Hypothalamus (tissue), 51 donors: ENCODE results near the gene MEF2C.

ENCODE experiments used
- DNase-seq, 51 donors: peaks; one replicate each; lab custom pipeline; 2025; lab: John Stamatoyannopoulos, UW

Gene MEF2C

DNA sequence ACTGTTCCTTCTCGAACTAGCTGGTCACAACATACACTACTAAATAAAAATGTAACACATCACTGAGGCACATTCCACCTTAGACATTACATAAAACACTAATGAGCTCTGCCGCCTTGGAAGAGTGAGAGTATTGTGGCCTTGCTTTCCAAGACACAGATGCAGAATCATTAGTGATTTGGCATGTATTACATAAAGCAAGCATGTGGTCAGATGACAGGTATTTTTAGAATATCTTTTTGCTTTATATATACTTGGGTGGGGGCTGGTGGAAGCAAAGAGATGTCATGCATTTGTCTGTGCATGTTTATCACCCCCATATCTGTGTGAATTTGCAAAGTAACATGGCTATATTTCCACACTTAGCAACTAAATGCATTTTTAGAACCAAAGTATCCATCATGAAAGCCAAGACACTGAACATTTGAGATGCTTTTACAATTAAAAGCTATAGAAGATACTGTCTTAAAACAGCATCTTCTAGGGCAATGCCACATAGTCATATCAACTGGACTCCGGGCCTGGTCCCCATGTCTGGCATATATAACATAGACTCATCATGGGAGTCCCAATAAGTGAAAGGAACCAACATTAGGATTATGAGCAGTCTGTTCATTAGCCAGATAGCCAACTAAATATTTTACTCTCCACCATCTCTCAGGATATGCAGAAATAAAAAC is 213.5 kb downstream of the MEF2C start:
- DNase-seq = peak in 1 of 51 donors; percentile 53

DNA sequence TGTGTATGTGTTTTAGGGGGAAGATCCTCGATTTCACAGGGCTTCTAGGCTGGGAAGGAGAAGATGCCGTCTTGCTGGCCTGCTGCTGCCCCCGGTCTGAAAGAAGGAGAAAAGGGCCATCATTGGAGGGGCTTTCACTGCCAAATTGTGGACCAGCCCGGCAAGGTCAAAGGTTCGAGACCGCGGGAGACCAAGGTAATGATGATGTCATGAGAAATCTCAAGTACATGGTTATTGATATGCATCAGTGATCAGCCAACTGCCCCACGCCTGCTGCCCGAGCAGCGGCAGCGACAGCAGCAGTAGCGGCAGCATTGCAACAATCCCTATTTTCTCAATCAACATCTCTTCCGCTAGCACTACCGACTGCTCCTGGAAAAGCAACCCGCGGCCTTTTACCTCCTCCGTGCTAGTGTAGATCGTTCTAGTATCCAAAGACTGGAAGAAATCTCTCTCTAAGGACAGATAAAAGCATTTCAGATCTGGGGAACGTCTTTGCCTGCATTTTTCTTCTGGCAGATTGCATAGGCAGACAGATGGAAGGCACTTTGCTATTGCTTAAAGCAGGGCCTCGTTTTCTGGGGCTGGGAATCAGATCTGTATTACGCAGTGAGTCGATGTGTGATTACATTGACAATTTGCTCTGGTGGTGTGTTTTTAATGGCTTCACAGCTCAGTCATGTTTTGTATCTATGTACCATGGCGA is 215.3 kb downstream of the MEF2C start:
- DNase-seq = peak in 11 of 51 donors; percentile 13 to 88 (median 26)
